IPS DF 4.7 (cell line): ENCODE results near the gene DAGLA.

Source experiments
- DNase-seq: peaks from one replicate; pipeline ENCODE4 v3.0.0-alpha.2; 2013; ENCODE audit warnings: low spot score; ENCODE audit errors: extremely low read depth

Gene DAGLA

DNA sequence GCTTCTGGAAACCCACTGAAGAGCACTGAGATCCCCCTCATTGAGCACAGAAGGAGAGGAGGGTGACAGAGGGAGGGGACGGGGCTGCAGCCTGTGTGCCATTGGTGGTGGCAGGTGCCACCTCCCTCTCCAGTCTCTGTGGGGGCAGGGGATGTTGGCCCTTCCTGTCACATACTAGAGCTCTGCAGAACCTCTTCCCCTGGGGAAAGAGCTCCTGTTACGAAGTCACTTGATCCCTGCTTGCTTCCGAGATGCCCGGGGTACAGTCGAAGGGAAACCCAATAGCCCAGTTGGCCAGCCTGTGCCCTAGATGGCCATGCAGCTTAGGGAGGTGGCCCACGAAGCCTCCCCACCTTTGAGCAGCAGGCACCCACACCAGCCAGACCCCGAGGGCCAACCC lies 29.4 kb downstream of the DAGLA start:
- DNase-seq, result no peak

- no peak for DNase-seq
Measured at GRCh38 chr11:61710019-61710418, 29.8 kb downstream of the DAGLA start.

- DNase-seq, result no peak
Measured at GRCh38 chr11:61711037-61711436, 30.8 kb downstream of the DAGLA start.

DNA sequence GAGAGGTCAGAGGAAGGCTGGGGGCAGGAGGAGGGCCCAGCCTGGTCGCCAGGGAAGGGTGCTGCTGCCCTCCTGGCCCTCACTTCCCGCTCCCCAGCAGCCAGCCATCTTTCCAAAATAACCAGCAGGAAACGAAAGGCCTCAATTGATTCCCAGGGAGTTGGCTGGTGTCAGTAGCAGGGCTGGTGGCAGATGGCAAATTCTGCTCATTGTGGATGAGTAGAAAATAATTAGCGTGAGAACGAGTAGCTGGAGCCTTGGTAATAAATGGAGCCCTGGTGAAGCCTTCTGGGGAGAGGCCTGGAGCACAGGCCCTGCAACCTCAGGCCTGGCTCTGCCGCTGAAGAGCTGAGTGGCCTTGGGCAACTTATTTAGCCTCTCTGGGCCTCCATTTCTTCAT lies 31.3 kb downstream of the DAGLA start:
- DNase-seq, result no peak

GRCh38 chr11:61712314-61712713 lies 32.1 kb downstream of the DAGLA start:
- DNase-seq, result no peak

GRCh38 chr11:61712846-61713245 lies 32.7 kb downstream of the DAGLA start:
- DNase-seq, result no peak

DNA sequence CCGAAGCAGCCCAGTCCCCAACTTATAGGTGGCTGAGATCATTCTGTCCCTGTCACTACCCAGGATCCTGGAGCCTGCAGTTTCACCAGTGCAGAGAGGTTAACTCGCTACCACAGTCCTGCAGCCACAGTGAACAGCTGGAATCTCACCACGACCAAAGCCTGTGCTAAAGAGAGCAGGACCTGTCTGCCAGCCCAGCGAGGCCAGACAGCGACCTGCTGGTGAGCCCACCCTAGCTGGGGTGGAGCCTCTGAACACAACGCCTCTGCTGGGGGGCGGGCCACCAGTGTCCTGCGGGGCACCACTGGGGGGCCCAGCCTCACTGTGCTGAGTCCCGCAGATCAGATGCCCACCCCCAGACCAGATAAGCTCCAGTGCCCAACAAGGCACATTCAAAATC lies 33.3 kb downstream of the DAGLA start:
- no peak for DNase-seq

DNA sequence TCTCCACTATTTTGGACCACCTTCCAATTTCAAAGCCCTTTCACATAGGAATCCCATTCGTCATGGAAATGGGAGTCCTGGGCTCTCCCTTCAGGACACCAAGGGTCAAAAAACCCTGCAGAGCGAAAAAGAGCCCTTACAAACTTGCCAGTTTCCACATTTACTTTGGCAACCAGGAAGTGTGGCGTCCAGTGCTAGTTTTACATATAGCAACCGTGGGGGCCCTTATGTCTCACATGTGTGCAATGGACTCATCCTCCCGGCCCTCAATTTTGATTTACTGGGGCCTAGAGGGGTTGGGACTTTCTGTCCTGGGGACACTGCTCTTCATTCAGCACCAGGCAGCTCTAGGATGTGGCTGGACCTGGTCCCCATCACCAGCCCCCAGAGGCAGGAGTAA lies 33.7 kb downstream of the DAGLA start:
- no peak for DNase-seq

DNA sequence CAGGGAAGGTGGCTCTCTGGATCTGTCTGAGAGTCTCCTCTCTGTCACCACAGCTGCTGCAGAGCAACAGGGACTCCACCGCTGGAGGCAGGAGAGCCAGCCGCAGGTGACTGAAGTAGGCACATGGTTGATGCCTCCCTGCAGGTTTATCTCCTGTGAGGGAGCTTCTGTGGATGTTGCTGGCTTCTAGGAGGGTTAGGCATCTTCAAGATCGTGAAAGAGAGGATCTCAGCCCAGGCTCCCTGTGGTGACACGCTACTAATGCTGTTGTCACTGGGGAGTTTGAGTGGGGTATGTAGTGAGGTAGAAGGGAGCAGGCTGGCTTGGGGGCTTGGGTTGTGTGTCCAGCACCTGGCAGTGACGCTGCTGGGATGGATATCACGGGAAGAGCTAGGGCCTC lies 34.1 kb downstream of the DAGLA start:
- no peak for DNase-seq

DNA sequence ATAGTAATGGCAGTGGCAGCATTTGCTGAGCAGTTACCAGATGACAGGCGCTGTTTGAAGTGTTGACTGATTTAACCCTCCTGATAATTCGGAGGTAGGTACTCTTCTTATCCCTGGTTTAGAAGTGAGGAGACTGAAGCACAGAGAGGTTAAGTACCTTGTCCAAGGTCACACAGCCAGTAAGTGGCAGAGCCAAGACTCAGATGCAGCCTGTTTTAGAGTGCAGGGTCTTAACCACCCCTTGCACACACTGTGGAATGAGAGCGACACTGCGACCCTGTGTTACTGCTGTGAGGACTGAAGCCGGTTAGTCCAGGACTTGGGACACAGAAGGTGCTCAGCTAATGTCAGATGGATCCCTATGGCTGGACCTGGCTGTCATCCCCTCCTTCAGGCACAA lies 34.7 kb downstream of the DAGLA start:
- DNase-seq, result no peak

GRCh38 chr11:61715867-61716266 lies 35.7 kb downstream of the DAGLA start:
- DNase-seq, result no peak

- no peak for DNase-seq
Measured at GRCh38 chr11:61716478-61717285, 36.5 kb downstream of the DAGLA start.

- DNase-seq, result no peak
Measured at GRCh38 chr11:61717286-61718033, 37.3 kb downstream of the DAGLA start.

- no peak for DNase-seq
Measured at GRCh38 chr11:61718046-61718531, 37.9 kb downstream of the DAGLA start.

- DNase-seq, result no peak
Measured at GRCh38 chr11:61718621-61719302, 38.6 kb downstream of the DAGLA start.

DNA sequence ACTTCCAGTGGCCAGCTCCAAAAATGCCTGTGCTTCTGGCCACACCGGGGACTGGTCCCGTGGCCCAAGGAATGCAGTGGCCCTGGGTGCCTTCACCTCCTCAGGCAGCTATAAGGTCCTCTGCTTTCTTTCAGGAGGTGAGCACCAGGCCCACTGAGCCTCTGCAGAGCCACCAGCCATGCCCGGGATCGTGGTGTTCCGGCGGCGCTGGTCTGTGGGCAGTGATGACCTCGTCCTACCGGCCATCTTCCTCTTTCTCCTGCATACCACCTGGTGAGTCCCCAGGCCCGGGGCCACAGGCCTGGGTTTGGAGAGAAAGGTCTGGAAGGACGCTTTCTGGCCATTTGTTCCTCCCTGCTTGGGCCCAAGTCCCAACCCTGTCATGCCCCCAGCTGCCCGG lies 39.8 kb downstream of the DAGLA start:
- no peak for DNase-seq

GRCh38 chr11:61720597-61720996 lies 40.4 kb downstream of the DAGLA start:
- no peak for DNase-seq

- DNase-seq, result no peak
Measured at GRCh38 chr11:61724437-61724836, 44.2 kb downstream of the DAGLA start.

GRCh38 chr11:61725781-61726231 lies 45.6 kb downstream of the DAGLA start:
- no peak for DNase-seq

DNA sequence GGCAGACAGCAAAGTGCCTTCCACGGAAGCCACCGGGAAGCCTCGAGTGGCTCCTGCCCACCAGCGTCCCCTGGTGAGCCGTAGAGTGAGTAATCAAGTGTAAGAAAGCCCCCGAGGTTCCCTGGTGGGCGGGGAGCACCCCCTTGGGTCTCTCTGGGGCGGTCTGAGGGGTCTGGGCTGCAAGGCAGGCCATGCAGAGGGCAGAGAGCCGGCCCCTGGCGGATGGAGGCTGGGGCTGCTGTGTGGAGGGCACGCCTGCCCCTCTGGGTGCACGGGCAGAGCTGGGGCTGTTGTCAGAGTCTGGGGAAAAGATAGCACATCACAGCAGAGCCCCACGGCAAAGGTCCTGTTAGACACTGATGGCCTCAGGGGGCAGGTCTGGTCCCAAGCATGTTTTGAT lies 46.6 kb downstream of the DAGLA start:
- DNase-seq, result no peak

DNA sequence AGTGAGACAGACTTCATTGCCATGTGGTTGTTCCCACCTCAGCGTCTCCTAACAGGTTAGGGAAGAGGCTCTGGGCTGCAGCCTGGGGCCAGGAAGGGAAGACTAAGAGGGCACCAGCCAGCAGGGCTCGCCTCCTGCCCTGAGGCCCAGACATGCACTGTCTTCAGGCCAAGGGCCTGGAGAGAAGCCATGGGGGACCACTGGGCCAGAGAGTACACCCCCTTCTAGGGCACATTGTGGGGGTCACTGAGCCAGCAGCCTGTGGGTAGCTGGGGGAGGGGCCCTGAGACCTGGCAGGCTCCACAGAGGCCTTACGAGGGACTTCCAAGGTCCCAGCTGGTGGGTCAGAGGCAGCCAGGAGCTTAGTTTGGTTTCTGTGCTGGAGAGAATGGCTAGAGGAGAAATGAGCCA lies 47.2 kb downstream of the DAGLA start:
- no peak for DNase-seq
